ENCODE measurements around the gene ELOVL2.

Gene ELOVL2

DNA sequence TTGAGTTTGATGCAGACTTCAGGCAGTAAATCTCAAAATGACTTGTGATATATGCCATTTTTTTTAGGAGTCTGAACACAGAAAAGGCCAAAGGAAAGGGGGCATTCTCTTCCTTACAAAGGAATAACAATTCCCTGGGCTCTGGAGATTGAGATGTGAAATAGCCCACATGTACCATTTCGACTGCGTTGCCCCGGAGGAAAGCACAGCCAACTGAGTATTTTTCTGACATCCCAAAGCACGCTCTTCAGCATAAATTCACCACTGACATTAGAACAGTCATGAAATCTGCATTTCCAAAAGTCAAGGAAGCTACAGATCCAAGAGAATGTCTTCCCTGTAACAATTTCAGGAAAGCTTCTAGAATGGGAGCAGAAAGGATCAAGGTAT, 7.8 kb downstream of the ELOVL2 start:
- TF ChIP-seq, protein P1, sequence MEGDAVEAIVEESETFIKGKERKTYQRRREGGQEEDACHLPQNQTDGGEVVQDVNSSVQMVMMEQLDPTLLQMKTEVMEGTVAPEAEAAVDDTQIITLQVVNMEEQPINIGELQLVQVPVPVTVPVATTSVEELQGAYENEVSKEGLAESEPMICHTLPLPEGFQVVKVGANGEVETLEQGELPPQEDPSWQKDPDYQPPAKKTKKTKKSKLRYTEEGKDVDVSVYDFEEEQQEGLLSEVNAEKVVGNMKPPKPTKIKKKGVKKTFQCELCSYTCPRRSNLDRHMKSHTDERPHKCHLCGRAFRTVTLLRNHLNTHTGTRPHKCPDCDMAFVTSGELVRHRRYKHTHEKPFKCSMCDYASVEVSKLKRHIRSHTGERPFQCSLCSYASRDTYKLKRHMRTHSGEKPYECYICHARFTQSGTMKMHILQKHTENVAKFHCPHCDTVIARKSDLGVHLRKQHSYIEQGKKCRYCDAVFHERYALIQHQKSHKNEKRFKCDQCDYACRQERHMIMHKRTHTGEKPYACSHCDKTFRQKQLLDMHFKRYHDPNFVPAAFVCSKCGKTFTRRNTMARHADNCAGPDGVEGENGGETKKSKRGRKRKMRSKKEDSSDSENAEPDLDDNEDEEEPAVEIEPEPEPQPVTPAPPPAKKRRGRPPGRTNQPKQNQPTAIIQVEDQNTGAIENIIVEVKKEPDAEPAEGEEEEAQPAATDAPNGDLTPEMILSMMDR (conservative IDR thresholded peaks at IDR 0.05; ENCODE audit: low read depth, low read length): no peak
- DNase-seq (ENCODE audit: low read depth): no peak
- no peak overlapping the region for H3K4me3 ChIP-seq (ENCODE audit: low read depth, low read length)

- DNase-seq (ENCODE audit: low read depth): no peak
- TF ChIP-seq, protein P1 (conservative IDR thresholded peaks at IDR 0.05; ENCODE audit: low read depth, low read length): no peak
- no peak overlapping the region for H3K4me3 ChIP-seq (ENCODE audit: low read depth, low read length)
Measured at GRCh38 chr6:11035616-11036350, 8.3 kb downstream of the ELOVL2 start.

DNA sequence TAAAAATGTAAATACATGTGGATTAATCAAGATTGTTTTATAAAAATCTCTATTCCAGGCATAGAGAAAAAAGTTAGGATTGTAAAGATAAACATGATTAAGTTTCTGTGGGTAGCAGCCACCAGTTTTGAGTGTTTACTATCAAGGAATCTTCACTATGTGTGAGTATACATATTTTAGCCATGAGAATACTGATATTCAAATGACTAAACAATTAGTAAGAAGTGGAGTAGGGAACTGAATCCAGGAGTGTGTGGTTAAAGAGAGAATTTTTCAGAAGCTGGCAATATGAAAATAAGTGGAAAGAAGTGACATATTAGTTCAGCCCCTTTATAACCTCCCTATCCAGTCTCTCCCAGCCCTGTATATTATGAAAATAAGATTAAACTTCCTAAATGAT, 10.3 kb downstream of the ELOVL2 start:
- TF ChIP-seq, protein P1 (conservative IDR thresholded peaks at IDR 0.05; ENCODE audit: low read depth, low read length): no peak
- DNase-seq (ENCODE audit: low read depth): peak; percentile 67
- H3K4me3 ChIP-seq (ENCODE audit: low read depth, low read length): no peak overlapping the region

DNA sequence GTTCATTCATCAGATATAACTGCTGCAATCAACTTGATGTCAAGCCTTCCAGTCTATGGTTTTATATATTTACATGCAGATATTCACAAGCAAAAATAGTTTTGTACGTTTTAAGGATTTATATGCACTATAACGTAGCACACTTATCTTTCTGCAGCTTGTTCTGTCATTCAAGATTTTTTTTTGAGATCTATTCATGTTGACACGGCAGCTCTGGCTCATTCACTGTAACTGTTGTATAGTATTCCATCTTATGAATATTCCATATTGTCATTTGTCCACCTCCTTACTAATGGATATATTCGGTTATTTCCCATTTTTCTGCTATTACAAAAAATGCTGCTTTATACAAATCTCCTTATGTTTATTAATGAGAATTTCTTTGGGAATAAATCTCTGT, 13.2 kb downstream of the ELOVL2 start:
- TF ChIP-seq, protein P1 (conservative IDR thresholded peaks at IDR 0.05; ENCODE audit: low read depth, low read length): no peak
- H3K4me3 ChIP-seq (ENCODE audit: low read depth, low read length): no peak overlapping the region
- no peak for DNase-seq (ENCODE audit: low read depth)

DNA sequence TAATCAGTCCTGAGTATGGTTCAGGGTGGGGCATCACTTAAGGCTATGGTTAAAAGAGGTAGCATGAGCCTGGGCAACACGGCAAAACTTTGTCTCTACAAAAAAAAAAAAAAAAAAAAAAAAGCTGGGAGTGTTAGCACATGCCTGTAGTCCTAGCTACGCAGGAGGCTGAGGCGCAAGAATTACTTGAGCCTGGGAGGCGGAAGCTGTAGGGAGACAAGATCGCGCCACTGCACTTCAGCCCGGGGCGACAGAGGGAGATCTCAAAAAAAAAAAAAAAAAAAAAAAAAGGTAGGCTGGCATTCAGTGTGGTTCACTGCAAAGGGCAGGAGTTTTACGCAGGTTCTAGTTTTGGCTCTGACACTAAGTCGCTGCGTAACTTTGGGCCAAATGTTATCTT, 15.1 kb downstream of the ELOVL2 start:
- no peak overlapping the region for H3K4me3 ChIP-seq (ENCODE audit: low read depth, low read length)
- no peak for DNase-seq (ENCODE audit: low read depth)
- TF ChIP-seq, protein P1 (conservative IDR thresholded peaks at IDR 0.05; ENCODE audit: low read depth, low read length): no peak

GRCh38 chr6:11027565-11028110, 16.5 kb downstream of the ELOVL2 start:
- no peak overlapping the region for H3K4me3 ChIP-seq (ENCODE audit: low read depth, low read length)
- DNase-seq (ENCODE audit: low read depth): no peak
- TF ChIP-seq, protein P1 (conservative IDR thresholded peaks at IDR 0.05; ENCODE audit: low read depth, low read length): no peak

Data from choroid plexus epithelial cell (primary cell).